Measurements from ENCODE around the gene GALNT14. TPM values are rescaled to one million over a fixed set of nuclear protein-coding genes. Genes with fewer than 3 reads are reported as not detected.

GALNT14 gene
- total and polyA plus RNA-seq, 2 of the 13 experiments (the other 11 are each of a cell fraction or from before 2014, with no cell fraction given): not detected

- 3% methylated on average over 3 of the region's 3 CpGs for WGBS (ENCODE audit: low lambda C conversion rate)
- TF ChIP-seq ZNF530 (CRISPR knock-in tag; IDR thresholded peaks at IDR 0.05; ENCODE audit: low read depth) (no peak), ZNF652 (CRISPR knock-in tag; IDR thresholded peaks at IDR 0.05; ENCODE audit: borderline replicate concordance, low read depth) (no peak), ZNF451 (CRISPR knock-in tag; IDR thresholded peaks at IDR 0.05) (no peak)
- DNase-seq (ENCODE audit: low spot score): no peak
- no peak for ATAC-seq
- Histone ChIP-seq H3K27ac (ENCODE audit: extremely low read length, insufficient read depth, low read length) (no peak overlapping the region), H3K4me3 (replicated peaks in 1 of 3; ENCODE audit: insufficient read depth in 1 of 3, low read depth in 2 of 3, low read length in 3 of 3) (no peak overlapping the region), H3K4me2 (ENCODE audit: low read depth, low read length) (no peak overlapping the region), H3K9me3 (ENCODE audit: low read length) (no peaks in the 10 kb centered on the region), H3K27me3 (ENCODE audit: control insufficient read depth in 1 of 2, insufficient read depth in 2 of 2, low read length in 2 of 2) (peaks cover 0 to 16% of the 10 kb centered on the region in 2 experiments; a peak in 3 of 5 replicates), H3K4me1 (ENCODE audit: insufficient read depth, low read length) (no peaks in the 10 kb centered on the region), H3K36me3 (replicated peaks in 1 of 2; ENCODE audit: control insufficient read depth in 1 of 2, insufficient read depth in 2 of 2, low read length in 2 of 2) (no peaks in the 10 kb centered on the region), H2AFZ (ENCODE audit: low read length) (no peak overlapping the region), H3K9ac (ENCODE audit: insufficient read depth, low read depth, low read length) (no peak overlapping the region), H4K20me1 (ENCODE audit: insufficient read depth, low read length) (no peaks in the 10 kb centered on the region; the same call in 1 of the 2 replicates), H3K79me2 (ENCODE audit: insufficient read depth, low read length) (no peaks in the 10 kb centered on the region)
- no peak for FAIRE-seq
- intact Hi-C loops (cut with micrococcal nuclease; ENCODE audit: unreplicated experiment) (no loop called here), in situ Hi-C loops (cut with HindIII; ENCODE audit: extremely low pct_ligation_motif_present, low pct_unique_long_range_greater_than_20kb) (no loop called here)
- no TSS peak for BruUV-seq (replicated peaks)
- ChIA-PET CTCF (ENCODE audit: low intra/inter-chr PET ratio, low total read pairs) (no interaction called here), POLR2A (no interaction called here)
These were observed 157.1 kb downstream of the GALNT14 start for GRCh38 chr2:30981096-30981495.

- Histone ChIP-seq H3K9ac (ENCODE audit: insufficient read depth, low read depth, low read length) (no peak overlapping the region), H3K79me2 (ENCODE audit: insufficient read depth, low read length) (no peaks in the 10 kb centered on the region), H3K4me2 (ENCODE audit: low read depth, low read length) (no peak overlapping the region), H3K9me3 (ENCODE audit: low read length) (no peaks in the 10 kb centered on the region), H3K4me3 (replicated peaks in 1 of 3; ENCODE audit: insufficient read depth in 1 of 3, low read depth in 2 of 3, low read length in 3 of 3) (no peak overlapping the region), H3K27me3 (ENCODE audit: control insufficient read depth in 1 of 2, insufficient read depth in 2 of 2, low read length in 2 of 2) (peaks cover 0 to 18% of the 10 kb centered on the region in 2 experiments; a peak in 1 of 5 replicates), H3K27ac (ENCODE audit: extremely low read length, insufficient read depth, low read length) (no peak overlapping the region), H3K36me3 (replicated peaks in 1 of 2; ENCODE audit: control insufficient read depth in 1 of 2, insufficient read depth in 2 of 2, low read length in 2 of 2) (no peaks in the 10 kb centered on the region), H4K20me1 (ENCODE audit: insufficient read depth, low read length) (no peaks in the 10 kb centered on the region), H3K4me1 (ENCODE audit: insufficient read depth, low read length) (no peaks in the 10 kb centered on the region), H2AFZ (ENCODE audit: low read length) (no peak overlapping the region)
- BruUV-seq (replicated peaks): no TSS peak
- POLR2A ChIA-PET: no interaction called here
- DNase-seq (ENCODE audit: low spot score) (no peak), ATAC-seq (peak; percentile 64), FAIRE-seq (no peak)
- 13% methylated on average over 6 of the region's 6 CpGs for WGBS (ENCODE audit: low lambda C conversion rate)
- CTCF ChIA-PET (ENCODE audit: low intra/inter-chr PET ratio, low total read pairs): no interaction called here
- intact Hi-C loops (cut with micrococcal nuclease; ENCODE audit: unreplicated experiment) (no loop called here), in situ Hi-C loops (cut with HindIII; ENCODE audit: extremely low pct_ligation_motif_present, low pct_unique_long_range_greater_than_20kb) (no loop called here)
- TF ChIP-seq SOX5 (CRISPR knock-in tag; IDR thresholded peaks at IDR 0.05; ENCODE audit: borderline replicate concordance): no peak
- TF ChIP-seq AKAP8 (CRISPR knock-in tag; IDR thresholded peaks at IDR 0.05): no peak
- no peak for TF ChIP-seq ZNF446 (CRISPR knock-in tag; IDR thresholded peaks at IDR 0.05)
- no peak for TF ChIP-seq TAF1 (CRISPR knock-in tag; IDR thresholded peaks at IDR 0.05)
- TF ChIP-seq, protein P1, sequence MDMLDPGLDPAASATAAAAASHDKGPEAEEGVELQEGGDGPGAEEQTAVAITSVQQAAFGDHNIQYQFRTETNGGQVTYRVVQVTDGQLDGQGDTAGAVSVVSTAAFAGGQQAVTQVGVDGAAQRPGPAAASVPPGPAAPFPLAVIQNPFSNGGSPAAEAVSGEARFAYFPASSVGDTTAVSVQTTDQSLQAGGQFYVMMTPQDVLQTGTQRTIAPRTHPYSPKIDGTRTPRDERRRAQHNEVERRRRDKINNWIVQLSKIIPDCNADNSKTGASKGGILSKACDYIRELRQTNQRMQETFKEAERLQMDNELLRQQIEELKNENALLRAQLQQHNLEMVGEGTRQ (IDR thresholded peaks at IDR 0.05; ENCODE audit: low read depth, low read length): no peak
- TF ChIP-seq, protein P1 (CRISPR knock-in tag; IDR thresholded peaks at IDR 0.05; ENCODE audit: borderline replicate concordance): no peak
- no peak for TF ChIP-seq ADNP (CRISPR knock-in tag; IDR thresholded peaks at IDR 0.05)
- no peak for TF ChIP-seq SIX1 (CRISPR knock-in tag; IDR thresholded peaks at IDR 0.05; ENCODE audit: borderline replicate concordance)
These were observed 158.4 kb downstream of the GALNT14 start for GRCh38 chr2:30979822-30980245.
